DMS 273 (cell line): ENCODE results near the gene FKBP6.
A peak's percentile ranks its signal among the peaks of the same experiment; 100 is the strongest.
"Not testable (repeated sequence)": the region's sequence is repeated elsewhere in the genome, so short reads cannot be mapped to it uniquely, and the experiment has no call there.

Source experiments
- DNase-seq: peaks from one replicate; lab custom pipeline; 2025; ENCODE audit not compliant: unreplicated experiment; lab: John Stamatoyannopoulos, UW

The FKBP6 gene

DNA sequence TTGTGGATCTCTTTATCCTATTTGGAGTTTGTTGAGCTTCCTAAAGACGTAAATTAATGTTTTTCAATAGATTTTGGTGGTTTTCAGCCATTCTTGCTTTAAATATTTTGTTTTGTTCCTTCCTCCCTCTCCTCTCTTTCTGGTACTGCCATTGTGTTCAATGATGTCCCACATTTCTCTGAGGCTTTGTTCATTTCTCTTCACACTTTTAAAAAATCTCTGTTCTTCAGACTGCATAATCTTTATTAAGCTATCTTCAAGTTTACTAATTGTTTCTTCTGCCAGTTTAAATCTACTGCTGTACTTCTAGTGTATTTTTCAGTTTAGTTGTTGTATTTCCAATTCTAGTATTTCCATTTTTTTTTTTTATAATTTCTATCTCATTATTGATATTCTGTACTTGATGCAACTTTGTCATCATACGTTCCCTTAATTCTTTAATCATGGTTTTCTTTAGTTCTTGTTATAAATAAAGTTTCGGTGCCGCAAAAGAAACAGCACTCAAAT, 60.0 kb downstream of the FKBP6 start:
- DNase-seq: no peak

DNA sequence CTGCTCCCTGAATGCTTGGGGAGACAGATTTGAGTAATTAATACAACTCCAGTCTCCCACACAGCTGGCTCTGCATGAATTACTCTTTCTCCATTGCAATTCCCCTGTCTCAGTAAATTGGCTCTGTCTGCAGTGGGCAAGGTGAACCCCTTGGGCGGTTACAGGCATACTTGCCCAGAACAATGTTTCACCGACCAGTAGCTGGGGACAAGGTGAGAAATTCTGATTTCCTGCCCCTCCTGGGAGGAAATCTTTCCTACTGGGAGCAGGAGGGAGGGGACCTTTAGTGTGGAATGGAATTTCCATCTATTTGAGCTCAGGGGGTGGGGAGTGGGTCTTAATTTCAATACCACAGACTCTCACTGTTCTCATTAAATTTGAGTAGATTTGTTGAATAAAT, 63.4 kb downstream of the FKBP6 start:
- peak; percentile 24 for DNase-seq

DNA sequence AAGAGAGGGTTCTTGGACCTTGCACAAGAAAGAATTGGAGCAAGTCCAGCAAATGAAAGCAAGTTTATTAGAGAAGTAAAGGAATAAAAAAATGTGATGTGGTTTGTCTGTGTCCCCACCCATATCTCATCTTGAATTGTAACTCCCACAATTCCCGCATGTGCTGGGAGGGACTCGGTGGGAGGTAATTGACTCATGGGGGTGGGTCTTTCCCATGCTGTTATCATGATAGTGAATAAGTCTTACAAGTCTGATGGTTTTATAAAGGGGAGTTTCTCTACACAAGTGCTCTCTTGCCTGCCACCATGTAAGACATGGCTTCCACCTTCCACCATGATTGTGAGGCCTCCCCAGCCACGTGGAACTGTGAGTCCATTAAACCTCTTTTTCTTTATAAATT, 66.5 kb downstream of the FKBP6 start:
- no peak for DNase-seq

DNA sequence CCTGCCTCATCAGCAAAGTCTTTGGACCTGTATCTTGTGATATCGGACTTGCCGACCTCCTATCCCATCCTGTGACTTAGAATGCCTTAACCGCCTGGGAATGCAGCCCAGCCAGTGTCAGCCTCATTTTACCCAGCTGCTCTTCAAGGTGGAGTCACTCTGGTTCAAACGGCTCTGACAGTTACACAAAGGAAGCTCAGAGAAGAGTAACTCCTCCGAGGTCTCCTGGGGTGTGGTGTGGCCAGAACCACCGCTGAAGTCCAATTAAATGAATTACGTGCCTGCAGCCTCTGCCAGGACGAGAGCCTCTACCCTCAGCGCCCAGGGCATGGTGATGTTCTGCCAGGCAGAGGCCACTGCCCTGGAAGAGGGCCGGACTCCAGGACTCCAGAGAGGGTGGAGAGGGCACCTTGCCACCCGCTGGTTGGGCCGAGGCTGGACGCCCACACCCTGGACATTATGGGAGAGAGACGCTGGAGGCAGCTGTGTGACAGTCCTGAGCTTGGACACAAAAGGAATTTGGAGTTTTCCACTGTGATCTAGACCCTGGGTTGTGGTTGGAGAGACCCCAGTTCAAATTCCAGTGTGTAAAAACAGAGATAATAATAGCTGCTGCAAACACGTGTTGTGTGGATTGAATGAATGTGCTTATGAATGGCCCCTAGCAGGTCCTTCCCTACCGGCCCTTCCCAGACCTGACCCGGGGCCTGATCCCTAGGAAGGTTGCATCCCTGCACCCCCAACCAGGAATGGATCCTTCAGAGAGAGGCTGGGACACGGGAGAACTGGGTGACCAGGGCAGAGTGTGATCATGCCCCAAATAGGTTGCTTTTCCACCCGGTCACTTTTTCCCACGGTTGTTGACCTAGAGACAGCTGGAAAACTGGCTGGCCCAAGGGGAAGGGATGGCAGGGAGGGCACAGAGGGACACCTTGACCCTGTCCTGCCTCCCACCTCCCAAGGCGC, 67.9 kb downstream of the FKBP6 start:
- no peak for DNase-seq

DNA sequence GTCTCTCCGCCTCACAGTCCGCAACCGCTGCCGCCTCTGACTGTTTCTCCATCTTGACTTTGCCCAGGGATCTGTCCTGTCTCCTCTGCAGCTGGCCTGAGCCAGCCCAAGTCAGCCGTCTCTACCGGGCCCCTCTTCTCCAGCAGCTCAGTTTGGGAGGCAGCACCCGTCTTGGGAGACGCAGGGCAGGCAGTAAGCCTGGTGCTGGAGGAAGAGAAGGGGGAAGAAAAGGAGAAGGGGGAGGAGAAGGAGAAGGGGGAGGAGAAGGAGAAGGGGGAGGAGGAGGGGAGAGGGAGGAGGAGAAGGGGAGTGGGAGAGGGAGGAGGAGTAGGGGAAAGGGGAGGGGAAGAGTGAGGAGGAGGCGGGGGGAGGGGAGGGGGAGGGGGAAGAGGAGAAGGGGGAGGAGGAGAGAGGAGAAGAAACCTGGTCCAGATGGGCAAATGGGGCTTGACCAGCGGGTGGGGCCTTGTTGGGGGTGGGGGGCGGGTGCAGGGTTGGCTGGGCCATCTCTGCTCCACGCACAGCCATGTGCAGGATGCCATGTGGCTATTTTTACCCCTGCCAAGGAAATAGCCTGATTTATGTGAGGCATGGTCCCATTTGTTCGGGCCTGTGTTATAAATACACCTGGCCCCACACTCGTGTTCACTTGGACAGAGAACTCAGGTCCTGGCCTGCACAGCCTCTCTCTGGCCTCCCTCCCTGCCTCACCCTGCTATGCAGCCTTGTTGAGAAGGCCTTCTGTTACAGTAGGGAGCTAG, 69.7 kb downstream of the FKBP6 start:
- peak; percentile 46 for DNase-seq

DNA sequence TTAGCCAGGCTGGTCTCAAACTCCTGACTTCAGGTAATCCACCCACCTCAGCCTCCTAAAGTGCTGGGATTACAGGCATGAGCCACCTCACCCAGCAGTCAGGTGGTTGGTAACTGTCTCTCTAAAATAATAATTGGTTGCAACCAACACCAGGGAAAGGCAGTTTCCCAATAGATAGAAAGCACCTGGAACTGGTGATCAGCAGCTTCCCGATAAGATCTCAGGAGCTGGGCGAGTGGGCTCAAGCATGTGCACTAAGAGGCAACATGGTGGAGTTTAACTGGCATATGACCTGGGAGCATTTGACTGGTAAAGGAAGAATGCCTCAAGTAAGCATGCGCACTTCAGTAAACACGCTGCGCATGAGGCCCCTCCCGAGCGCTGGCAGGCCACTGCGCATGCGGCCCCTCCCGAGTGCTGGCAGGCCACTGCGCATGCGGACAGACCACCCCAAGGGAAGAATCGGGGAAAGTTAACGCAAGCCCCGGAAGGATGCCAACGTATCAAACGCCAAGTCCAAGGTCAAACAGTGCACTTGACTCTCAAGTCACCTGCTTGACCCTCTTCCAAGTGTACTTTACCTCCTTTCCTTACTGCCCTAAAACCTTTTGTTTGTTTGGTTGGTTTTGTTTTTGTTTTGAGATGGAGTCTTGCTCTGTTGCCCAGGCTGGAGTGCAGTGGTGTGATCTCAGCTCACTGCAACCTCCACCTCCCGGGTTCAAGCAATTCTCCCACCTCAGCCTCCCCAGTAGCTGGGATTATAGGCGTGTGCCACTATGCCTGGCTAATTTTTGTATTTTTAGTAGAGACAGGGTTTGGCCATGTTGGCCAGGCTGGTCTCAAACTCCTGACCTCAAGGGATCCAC, 71.5 kb downstream of the FKBP6 start:
- DNase-seq: peak; percentile 47

DNA sequence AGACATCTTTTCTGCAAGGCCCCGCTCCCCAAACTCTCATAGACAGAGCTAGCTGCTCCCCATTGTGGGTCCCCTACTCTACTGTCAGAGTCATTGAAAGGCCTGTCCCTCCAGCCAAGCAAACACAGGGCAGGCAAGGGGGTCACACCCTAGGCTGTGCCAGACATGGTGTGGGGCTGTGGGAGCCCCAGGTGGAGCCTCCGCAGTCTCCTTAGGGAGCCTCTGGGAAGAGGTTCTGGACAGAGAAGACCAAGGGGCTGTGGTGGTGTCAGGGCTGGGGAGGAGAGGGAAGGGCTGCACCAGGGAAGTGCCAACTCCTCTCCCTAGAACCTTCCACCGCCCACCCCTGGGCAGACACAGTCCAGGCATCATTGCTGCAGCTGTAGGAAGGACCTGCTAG, 76.9 kb downstream of the FKBP6 start:
- not testable (repeated sequence) for DNase-seq
